ENCODE results near the gene PLCXD3. TPM values are rescaled to one million over a fixed set of nuclear protein-coding genes. Genes with fewer than 3 reads are reported as not detected.
"Not testable (repeated sequence)": the region's sequence is repeated elsewhere in the genome, so short reads cannot be mapped to it uniquely, and the experiment has no call there.

PLCXD3 gene
- total RNA-seq, 1 donor from 2014 or later, result not detected

- H3K27ac Mint-ChIP-seq, result no peak overlapping the region
- H3K36me3 Mint-ChIP-seq (ENCODE audit: low read depth), result no peaks in the 10 kb centered on the region
- DNase-seq (ENCODE audit: low spot score), result no peak
- no peaks in the 10 kb centered on the region for H3K9me3 Mint-ChIP-seq
- no peaks in the 10 kb centered on the region for H3K27me3 Mint-ChIP-seq (ENCODE audit: low read depth)
- no peaks in the 10 kb centered on the region for H3K4me1 Mint-ChIP-seq (ENCODE audit: low read depth)
- intact Hi-C loops (cut with micrococcal nuclease), result no loop called here
- no peak overlapping the region for H3K4me3 Mint-ChIP-seq (ENCODE audit: low read depth)
Observed at GRCh38 chr5:41517909-41518308, 7.5 kb upstream of the PLCXD3 start.

- H3K27me3 Mint-ChIP-seq (ENCODE audit: low read depth), result peaks cover 37% of the 10 kb centered on the region
- no peaks in the 10 kb centered on the region for H3K9me3 Mint-ChIP-seq
- DNase-seq (ENCODE audit: low spot score), result no peak
- intact Hi-C loops (cut with micrococcal nuclease), result no loop called here
- H3K4me3 Mint-ChIP-seq (ENCODE audit: low read depth), result no peak overlapping the region
- H3K36me3 Mint-ChIP-seq (ENCODE audit: low read depth), result no peaks in the 10 kb centered on the region
- H3K4me1 Mint-ChIP-seq (ENCODE audit: low read depth), result no peaks in the 10 kb centered on the region
- no peak overlapping the region for H3K27ac Mint-ChIP-seq
Observed at GRCh38 chr5:41511241-41511640, 840 bp upstream of the PLCXD3 start.

- H3K4me3 Mint-ChIP-seq (ENCODE audit: low read depth), result no peak overlapping the region
- no peaks in the 10 kb centered on the region for H3K36me3 Mint-ChIP-seq (ENCODE audit: low read depth)
- H3K27me3 Mint-ChIP-seq (ENCODE audit: low read depth), result peaks cover 37% of the 10 kb centered on the region
- H3K9me3 Mint-ChIP-seq, result no peaks in the 10 kb centered on the region
- no peak for DNase-seq (ENCODE audit: low spot score)
- no peaks in the 10 kb centered on the region for H3K4me1 Mint-ChIP-seq (ENCODE audit: low read depth)
- intact Hi-C loops (cut with micrococcal nuclease), result no loop called here
- no peak overlapping the region for H3K27ac Mint-ChIP-seq
Observed at GRCh38 chr5:41509399-41510175, 814 bp downstream of the PLCXD3 start.

- H3K36me3 Mint-ChIP-seq (ENCODE audit: low read depth), result no peaks in the 10 kb centered on the region
- H3K9me3 Mint-ChIP-seq, result no peaks in the 10 kb centered on the region
- no peaks in the 10 kb centered on the region for H3K4me1 Mint-ChIP-seq (ENCODE audit: low read depth)
- no peak for DNase-seq (ENCODE audit: low spot score)
- intact Hi-C loops (cut with micrococcal nuclease), result no loop called here
- no peak overlapping the region for H3K4me3 Mint-ChIP-seq (ENCODE audit: low read depth)
- peaks cover 37% of the 10 kb centered on the region for H3K27me3 Mint-ChIP-seq (ENCODE audit: low read depth)
- H3K27ac Mint-ChIP-seq, result no peak overlapping the region
Observed at GRCh38 chr5:41508696-41509398, 1.6 kb downstream of the PLCXD3 start.

- Mint-ChIP-seq H3K9me3 (no peaks in the 10 kb centered on the region), H3K36me3 (ENCODE audit: low read depth) (no peaks in the 10 kb centered on the region), H3K4me1 (ENCODE audit: low read depth) (no peaks in the 10 kb centered on the region), H3K27ac (no peak overlapping the region), H3K27me3 (ENCODE audit: low read depth) (peaks cover 37% of the 10 kb centered on the region), H3K4me3 (ENCODE audit: low read depth) (no peak overlapping the region)
- no peak for DNase-seq (ENCODE audit: low spot score)
- intact Hi-C loops (cut with micrococcal nuclease), result no loop called here
Observed at GRCh38 chr5:41508186-41508585, 2.2 kb downstream of the PLCXD3 start.

GRCh38 chr5:41507501-41507900, 2.9 kb downstream of the PLCXD3 start:
- no peak overlapping the region for H3K4me3 Mint-ChIP-seq (ENCODE audit: low read depth)
- DNase-seq (ENCODE audit: low spot score), result no peak
- no peak overlapping the region for H3K27ac Mint-ChIP-seq
- intact Hi-C loops (cut with micrococcal nuclease), result no loop called here
- H3K4me1 Mint-ChIP-seq (ENCODE audit: low read depth), result no peaks in the 10 kb centered on the region
- H3K36me3 Mint-ChIP-seq (ENCODE audit: low read depth), result no peaks in the 10 kb centered on the region
- H3K27me3 Mint-ChIP-seq (ENCODE audit: low read depth), result peaks cover 37% of the 10 kb centered on the region
- no peaks in the 10 kb centered on the region for H3K9me3 Mint-ChIP-seq

- no peak for DNase-seq (ENCODE audit: low spot score)
- H3K27ac Mint-ChIP-seq, result no peak overlapping the region
- peaks cover 8% of the 10 kb centered on the region for H3K27me3 Mint-ChIP-seq (ENCODE audit: low read depth)
- H3K4me3 Mint-ChIP-seq (ENCODE audit: low read depth), result no peak overlapping the region
- no peaks in the 10 kb centered on the region for H3K9me3 Mint-ChIP-seq
- intact Hi-C loops (cut with micrococcal nuclease), result no loop called here
- no peaks in the 10 kb centered on the region for H3K36me3 Mint-ChIP-seq (ENCODE audit: low read depth)
- H3K4me1 Mint-ChIP-seq (ENCODE audit: low read depth), result no peaks in the 10 kb centered on the region
Observed at GRCh38 chr5:41503860-41504259, 6.5 kb downstream of the PLCXD3 start.

GRCh38 chr5:41503310-41503709, 7.1 kb downstream of the PLCXD3 start:
- Mint-ChIP-seq H3K4me1 (ENCODE audit: low read depth) (no peaks in the 10 kb centered on the region), H3K27ac (no peak overlapping the region), H3K9me3 (no peaks in the 10 kb centered on the region), H3K36me3 (ENCODE audit: low read depth) (no peaks in the 10 kb centered on the region), H3K4me3 (ENCODE audit: low read depth) (no peak overlapping the region), H3K27me3 (ENCODE audit: low read depth) (peaks cover 3% of the 10 kb centered on the region)
- intact Hi-C loops (cut with micrococcal nuclease), result no loop called here
- DNase-seq (ENCODE audit: low spot score), result no peak

- H3K27me3 Mint-ChIP-seq (ENCODE audit: low read depth); H3K4me1 Mint-ChIP-seq (ENCODE audit: low read depth); DNase-seq (ENCODE audit: low spot score); intact Hi-C loops (cut with micrococcal nuclease); H3K36me3 Mint-ChIP-seq (ENCODE audit: low read depth); H3K27ac Mint-ChIP-seq; H3K9me3 Mint-ChIP-seq; H3K4me3 Mint-ChIP-seq (ENCODE audit: low read depth): not testable (repeated sequence)
Observed at GRCh38 chr5:41493490-41494126, 16.8 kb downstream of the PLCXD3 start.

GRCh38 chr5:41485533-41485932, 24.9 kb downstream of the PLCXD3 start:
- no peak overlapping the region for H3K4me3 Mint-ChIP-seq (ENCODE audit: low read depth)
- H3K4me1 Mint-ChIP-seq (ENCODE audit: low read depth), result peaks cover 8% of the 10 kb centered on the region
- no peaks in the 10 kb centered on the region for H3K27me3 Mint-ChIP-seq (ENCODE audit: low read depth)
- H3K27ac Mint-ChIP-seq, result no peak overlapping the region
- no peaks in the 10 kb centered on the region for H3K36me3 Mint-ChIP-seq (ENCODE audit: low read depth)
- peaks cover 4% of the 10 kb centered on the region for H3K9me3 Mint-ChIP-seq
- no peak for DNase-seq (ENCODE audit: low spot score)
- intact Hi-C loops (cut with micrococcal nuclease), result no loop called here

GRCh38 chr5:41482715-41483114, 27.7 kb downstream of the PLCXD3 start:
- H3K4me1 Mint-ChIP-seq (ENCODE audit: low read depth), result peaks cover 8% of the 10 kb centered on the region
- H3K36me3 Mint-ChIP-seq (ENCODE audit: low read depth), result no peaks in the 10 kb centered on the region
- intact Hi-C loops (cut with micrococcal nuclease), result no loop called here
- H3K9me3 Mint-ChIP-seq, result peaks cover 4% of the 10 kb centered on the region
- H3K27ac Mint-ChIP-seq, result no peak overlapping the region
- H3K27me3 Mint-ChIP-seq (ENCODE audit: low read depth), result no peaks in the 10 kb centered on the region
- no peak overlapping the region for H3K4me3 Mint-ChIP-seq (ENCODE audit: low read depth)
- no peak for DNase-seq (ENCODE audit: low spot score)

GRCh38 chr5:41482173-41482572, 28.2 kb downstream of the PLCXD3 start:
- Mint-ChIP-seq H3K27ac (no peak overlapping the region), H3K4me1 (ENCODE audit: low read depth) (peaks cover 8% of the 10 kb centered on the region), H3K27me3 (ENCODE audit: low read depth) (no peaks in the 10 kb centered on the region), H3K9me3 (no peaks in the 10 kb centered on the region), H3K4me3 (ENCODE audit: low read depth) (no peak overlapping the region), H3K36me3 (ENCODE audit: low read depth) (no peaks in the 10 kb centered on the region)
- no peak for DNase-seq (ENCODE audit: low spot score)
- intact Hi-C loops (cut with micrococcal nuclease), result no loop called here

GRCh38 chr5:41471571-41472208, 38.7 kb downstream of the PLCXD3 start:
- DNase-seq (ENCODE audit: low spot score); H3K27ac Mint-ChIP-seq; H3K27me3 Mint-ChIP-seq (ENCODE audit: low read depth); H3K4me1 Mint-ChIP-seq (ENCODE audit: low read depth); intact Hi-C loops (cut with micrococcal nuclease); H3K36me3 Mint-ChIP-seq (ENCODE audit: low read depth); H3K4me3 Mint-ChIP-seq (ENCODE audit: low read depth): not testable (repeated sequence)
- peaks cover 16% of the 10 kb centered on the region for H3K9me3 Mint-ChIP-seq
